Ramos (cell line): ENCODE measurements around the gene CFAP20DC.
"Not testable (repeated sequence)": the region's sequence is repeated elsewhere in the genome, so short reads cannot be mapped to it uniquely, and the experiment has no call there.

Experiments used
- in situ Hi-C: fragments of 300-500 bp; cut with MboI; formaldehyde crosslinking; loops from one replicate; pipeline ENCODE4 v1.14.3; 2022; ENCODE audit warnings: low sequenced_read_pairs; ENCODE audit not compliant: unreplicated experiment

CFAP20DC gene

GRCh38 chr3:58880182-58880581 lies 169.6 kb downstream of the CFAP20DC start:
- in situ Hi-C loops = no loop called here

- in situ Hi-C loops = no loop called here
These were observed 175.0 kb downstream of the CFAP20DC start for GRCh38 chr3:58874795-58875194.

- in situ Hi-C loops = no loop called here
These were observed 175.5 kb downstream of the CFAP20DC start for GRCh38 chr3:58874248-58874741.

GRCh38 chr3:58868097-58868779 lies 181.6 kb downstream of the CFAP20DC start:
- in situ Hi-C loops = no loop called here

GRCh38 chr3:58867621-58868020 lies 182.2 kb downstream of the CFAP20DC start:
- in situ Hi-C loops = no loop called here

GRCh38 chr3:58866079-58866478 lies 183.7 kb downstream of the CFAP20DC start:
- in situ Hi-C loops = no loop called here

GRCh38 chr3:58864480-58864879 lies 185.3 kb downstream of the CFAP20DC start:
- in situ Hi-C loops = no loop called here

GRCh38 chr3:58863206-58863605 lies 186.6 kb downstream of the CFAP20DC start:
- in situ Hi-C loops = no loop called here

GRCh38 chr3:58861551-58861950 lies 188.3 kb downstream of the CFAP20DC start:
- in situ Hi-C loops = no loop called here

- in situ Hi-C loops = no loop called here
These were observed 191.7 kb downstream of the CFAP20DC start for GRCh38 chr3:58858126-58858525.

- in situ Hi-C loops = no loop called here
These were observed 192.4 kb downstream of the CFAP20DC start for GRCh38 chr3:58857402-58857801.

GRCh38 chr3:58848826-58849225 lies 201.0 kb downstream of the CFAP20DC start:
- in situ Hi-C loops = no loop called here

GRCh38 chr3:58842050-58842747 lies 207.6 kb downstream of the CFAP20DC start:
- in situ Hi-C loops = not testable (repeated sequence)

- in situ Hi-C loops = no loop called here
These were observed 208.9 kb downstream of the CFAP20DC start for GRCh38 chr3:58840949-58841348.

- in situ Hi-C loops = no loop called here
These were observed 209.9 kb downstream of the CFAP20DC start for GRCh38 chr3:58839964-58840363.

- in situ Hi-C loops = no loop called here
These were observed 210.6 kb downstream of the CFAP20DC start for GRCh38 chr3:58839187-58839586.

GRCh38 chr3:58837856-58838255 lies 212.0 kb downstream of the CFAP20DC start:
- in situ Hi-C loops = no loop called here

GRCh38 chr3:58837141-58837843 lies 212.5 kb downstream of the CFAP20DC start:
- in situ Hi-C loops = no loop called here

- in situ Hi-C loops = no loop called here
These were observed 214.7 kb downstream of the CFAP20DC start for GRCh38 chr3:58835086-58835485.

- in situ Hi-C loops = no loop called here
These were observed 216.3 kb downstream of the CFAP20DC start for GRCh38 chr3:58833491-58833890.
